ENCODE measurements around the gene GREB1.

The GREB1 gene

GRCh38 chr2:11513319-11513718 lies 20.5 kb upstream of the GREB1 start:
- FAIRE-seq = no peak

GRCh38 chr2:11514081-11514730 lies 19.6 kb upstream of the GREB1 start:
- no peak for FAIRE-seq

GRCh38 chr2:11514904-11515303 lies 18.9 kb upstream of the GREB1 start:
- FAIRE-seq = no peak

- no peak for FAIRE-seq
These were observed 18.3 kb upstream of the GREB1 start for GRCh38 chr2:11515490-11515981.

GRCh38 chr2:11516984-11517648 lies 16.7 kb upstream of the GREB1 start:
- no peak for FAIRE-seq

- no peak for FAIRE-seq
These were observed 15.9 kb upstream of the GREB1 start for GRCh38 chr2:11517906-11518305.

GRCh38 chr2:11520092-11520693 lies 13.7 kb upstream of the GREB1 start:
- FAIRE-seq = no peak

- no peak for FAIRE-seq
These were observed 12.1 kb upstream of the GREB1 start for GRCh38 chr2:11521775-11522174.

GRCh38 chr2:11524470-11524869 lies 9.4 kb upstream of the GREB1 start:
- FAIRE-seq = no peak

GRCh38 chr2:11525762-11526161 lies 8.1 kb upstream of the GREB1 start:
- no peak for FAIRE-seq

GRCh38 chr2:11527001-11527400 lies 6.8 kb upstream of the GREB1 start:
- no peak for FAIRE-seq

- FAIRE-seq = no peak
These were observed 5.6 kb upstream of the GREB1 start for GRCh38 chr2:11528228-11528627.

GRCh38 chr2:11530864-11531465 lies 2.9 kb upstream of the GREB1 start:
- FAIRE-seq = no peak

GRCh38 chr2:11532416-11533055 lies 1.3 kb upstream of the GREB1 start:
- no peak for FAIRE-seq

- FAIRE-seq = no peak
These were observed 363 bp downstream of the GREB1 start for GRCh38 chr2:11534071-11534745.

GRCh38 chr2:11534746-11535484 lies 1.1 kb downstream of the GREB1 start:
- FAIRE-seq = no peak

GRCh38 chr2:11535899-11536344 lies 2.1 kb downstream of the GREB1 start:
- FAIRE-seq = no peak

GRCh38 chr2:11537951-11538350 lies 4.1 kb downstream of the GREB1 start:
- no peak for FAIRE-seq

GRCh38 chr2:11539317-11540147 lies 5.7 kb downstream of the GREB1 start:
- FAIRE-seq = no peak

- no peak for FAIRE-seq
These were observed 6.5 kb downstream of the GREB1 start for GRCh38 chr2:11540148-11540995.

Measured in islet of Langerhans (tissue), 1 donor.